SK-N-MC (cell line): ENCODE results near the gene LPAR3.

Experiments used
- EZH2 ChIP-seq: fragments of 200-600 bp; sonication (generic); IDR thresholded peaks from one replicate; pipeline ENCODE4 v1.6.1; 2017; ENCODE audit warnings: antibody characterized with exemption
- POLR2AphosphoS5 ChIP-seq: IDR thresholded peaks from 2 replicates; pipeline ENCODE4 v1.6.1; 2012; ENCODE audit warnings: mild to moderate bottlenecking, low read depth, low read length, borderline replicate concordance

DNA sequence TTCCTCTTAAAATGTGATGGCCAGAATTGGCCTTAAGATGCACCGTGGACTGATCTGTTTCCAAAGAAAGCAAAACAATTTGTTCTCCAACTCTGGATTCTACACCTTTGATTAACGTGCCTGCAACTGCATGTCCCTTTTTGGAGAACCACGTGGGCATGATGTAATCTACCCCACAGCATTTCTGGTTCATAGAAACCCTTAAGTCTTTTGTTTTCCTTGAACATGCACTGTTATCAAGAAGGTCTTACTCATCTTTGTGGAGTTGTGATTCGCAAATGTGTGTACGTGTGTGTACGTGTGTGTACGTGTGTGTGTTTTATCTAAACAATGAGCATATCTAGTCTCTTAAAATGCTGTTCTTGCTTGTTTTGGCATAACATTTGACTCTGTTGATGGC, 57.8 kb downstream of the LPAR3 start:
- no peak for TF ChIP-seq POLR2AphosphoS5
- no peak for TF ChIP-seq EZH2
